Neural progenitor cell (in vitro differentiated cells): Measurements from ENCODE around the gene ARMC9. TPM values are rescaled to one million over a fixed set of nuclear protein-coding genes. Genes with fewer than 3 reads are reported as not detected.
"Not testable (repeated sequence)": the region's sequence is repeated elsewhere in the genome, so short reads cannot be mapped to it uniquely, and the experiment has no call there.

Experiments
- DNase-seq: peaks from one replicate; pipeline ENCODE4 v3.0.0-alpha.2; 2016; ENCODE audit warnings: low spot score
- H2AFZ ChIP-seq: fragments of 200-600 bp; sonication (generic); replicated peaks from 2 replicates; pipeline ENCODE4 v1.6.1; 2016; ENCODE audit warnings: antibody characterized with exemption
- H3F3A ChIP-seq: fragments of 200-600 bp; sonication (generic); 2 replicates; pipeline ENCODE4 v1.6.1; 2016; ENCODE audit warnings: antibody characterized with exemption, low read depth
- H3K27ac ChIP-seq: fragments of 200-600 bp; sonication (generic); 2 replicates; pipeline ENCODE4 v1.5.1; 2016; ENCODE audit warnings: mild to moderate bottlenecking
- H3K27me3 ChIP-seq: fragments of 200-600 bp; sonication (generic); 2 replicates; pipeline ENCODE4 v1.6.1; 2016; ENCODE audit warnings: mild to moderate bottlenecking, moderate library complexity
- H3K36me3 ChIP-seq: fragments of 200-600 bp; sonication (generic); 2 replicates; pipeline ENCODE4 v1.5.1; 2016
- H3K4me1 ChIP-seq: fragments of 200-600 bp; sonication (generic); 2 replicates; pipeline ENCODE4 v1.6.1; 2016; ENCODE audit warnings: mixed run types
- H3K4me2 ChIP-seq: fragments of 200-600 bp; sonication (generic); 2 replicates; pipeline ENCODE4 v1.6.1; 2016
- H3K4me3 ChIP-seq: fragments of 200-600 bp; sonication (generic); 2 replicates; pipeline ENCODE4 v1.5.1; 2016
- H3K79me2 ChIP-seq: fragments of 200-600 bp; sonication (generic); 2 replicates; pipeline ENCODE4 v1.6.1; 2016; ENCODE audit warnings: low read depth
- H3K9ac ChIP-seq: fragments of 200-600 bp; sonication (generic); 2 replicates; pipeline ENCODE4 v1.6.1; 2016
- H3K9me3 ChIP-seq: fragments of 200-600 bp; sonication (generic); 2 replicates; pipeline ENCODE4 v1.5.1; 2016; ENCODE audit warnings: low read depth
- H4K20me1 ChIP-seq: fragments of 200-600 bp; sonication (generic); 2 replicates; pipeline ENCODE4 v1.6.1; 2016; ENCODE audit warnings: low read depth
- H3K27ac Mint-ChIP-seq: 3 replicates; pipeline ENCODE4 v1.8.0; 2021; ENCODE audit warnings: mixed read lengths
- H3K27me3 Mint-ChIP-seq: 2 replicates; pipeline ENCODE4 v1.8.0; 2022; ENCODE audit warnings: low read depth, mild to moderate bottlenecking, inconsistent platforms, moderate library complexity, mixed read lengths; ENCODE audit not compliant: insufficient read depth
- H3K36me3 Mint-ChIP-seq: 3 replicates; pipeline ENCODE4 v1.8.0; 2021; ENCODE audit warnings: mixed read lengths
- H3K4me1 Mint-ChIP-seq: 3 replicates; pipeline ENCODE4 v1.8.0; 2021; ENCODE audit warnings: mixed read lengths
- H3K4me3 Mint-ChIP-seq: 3 replicates; pipeline ENCODE4 v1.8.0; 2021; ENCODE audit warnings: mild to moderate bottlenecking, moderate library complexity, mixed read lengths
- H3K9me3 Mint-ChIP-seq: 3 replicates; pipeline ENCODE4 v1.8.0; 2020; ENCODE audit warnings: mixed read lengths
- CTCF ChIP-seq: fragments of 200-600 bp; sonication (generic); IDR thresholded peaks from 2 replicates; pipeline ENCODE4 v1.5.1; 2017; ENCODE audit warnings: antibody characterized with exemption, mild to moderate bottlenecking
- EZH2 ChIP-seq: fragments of 200-600 bp; sonication (generic); IDR thresholded peaks from 2 replicates; pipeline ENCODE4 v1.6.1; 2017; ENCODE audit warnings: antibody characterized with exemption, mild to moderate bottlenecking, moderate library complexity
- EZH2phosphoT487 ChIP-seq: fragments of 200-600 bp; sonication (generic); IDR thresholded peaks from 2 replicates; pipeline ENCODE4 v1.6.1; 2017; ENCODE audit warnings: antibody characterized with exemption
- total RNA-seq: library from RNA; depleted of rRNA; stranded (reverse); fragments of >200 nt; gene quantifications from 2 replicates; pipeline ENCODE4 v1.2.3, GENCODE V29; 2015; ENCODE audit warnings: low replicate concordance

ARMC9 gene
- total RNA-seq, 1 donor from 2014 or later = 45.8 TPM

DNA sequence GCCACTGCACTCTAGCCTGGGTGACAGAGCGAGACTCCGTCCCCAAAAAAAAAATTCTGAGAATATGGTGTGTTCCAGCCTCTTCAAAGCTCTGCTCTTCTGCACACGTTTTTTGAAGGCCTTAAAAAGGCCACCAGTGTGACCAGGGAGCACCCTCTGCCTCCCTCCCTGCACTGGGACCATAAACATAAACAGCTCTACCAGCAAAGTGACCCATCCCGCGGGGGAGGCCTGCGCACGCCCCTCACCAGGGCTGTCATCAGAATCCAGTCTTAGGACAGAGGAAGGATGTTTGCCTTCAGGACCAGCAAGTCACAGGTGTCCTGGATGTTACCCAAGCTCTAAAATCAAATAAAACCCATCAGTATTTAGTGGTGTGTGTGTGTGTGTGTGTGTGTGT lies 173.9 kb downstream of the ARMC9 start:
- Histone ChIP-seq H3K4me1 (peaks cover 23% of the 10 kb centered on the region), H3K4me3 (no peak overlapping the region), H3K9me3 (no peaks in the 10 kb centered on the region), H3F3A (peaks cover 22% of the 10 kb centered on the region), H4K20me1 (no peaks in the 10 kb centered on the region), H3K79me2 (no peaks in the 10 kb centered on the region), H3K27me3 (peaks cover 6% of the 10 kb centered on the region), H3K27ac (no peak overlapping the region), H2AFZ (no peak overlapping the region), H3K9ac (no peak overlapping the region), H3K36me3 (no peaks in the 10 kb centered on the region), H3K4me2 (no peak overlapping the region)
- no peak overlapping the region for H3K4me3 Mint-ChIP-seq
- TF ChIP-seq EZH2phosphoT487 (no peak), EZH2 (no peak), CTCF (no peak)
- DNase-seq = no peak
- H3K9me3 Mint-ChIP-seq = no peaks in the 10 kb centered on the region
- peaks cover 12% of the 10 kb centered on the region for H3K36me3 Mint-ChIP-seq
- no peak overlapping the region for H3K27ac Mint-ChIP-seq
- no peaks in the 10 kb centered on the region for H3K27me3 Mint-ChIP-seq
- H3K4me1 Mint-ChIP-seq = peaks cover 24% of the 10 kb centered on the region

GRCh38 chr2:231373184-231373583 lies 174.8 kb downstream of the ARMC9 start:
- Mint-ChIP-seq H3K27ac (no peak overlapping the region), H3K4me3 (no peak overlapping the region), H3K9me3 (no peaks in the 10 kb centered on the region), H3K36me3 (peaks cover 10% of the 10 kb centered on the region), H3K27me3 (no peaks in the 10 kb centered on the region), H3K4me1 (peaks cover 24% of the 10 kb centered on the region)
- peaks cover 22% of the 10 kb centered on the region for H3F3A ChIP-seq
- H3K4me3 ChIP-seq = no peak overlapping the region
- H2AFZ ChIP-seq = no peak overlapping the region
- no peak for TF ChIP-seq CTCF
- TF ChIP-seq EZH2 = no peak
- TF ChIP-seq EZH2phosphoT487 = no peak
- H3K27ac ChIP-seq = no peak overlapping the region
- H3K9ac ChIP-seq = no peak overlapping the region
- H3K27me3 ChIP-seq = peaks cover 6% of the 10 kb centered on the region
- no peaks in the 10 kb centered on the region for H3K36me3 ChIP-seq
- no peaks in the 10 kb centered on the region for H4K20me1 ChIP-seq
- H3K4me1 ChIP-seq = peaks cover 23% of the 10 kb centered on the region
- no peak overlapping the region for H3K4me2 ChIP-seq
- H3K9me3 ChIP-seq = no peaks in the 10 kb centered on the region
- no peak for DNase-seq
- no peaks in the 10 kb centered on the region for H3K79me2 ChIP-seq

DNA sequence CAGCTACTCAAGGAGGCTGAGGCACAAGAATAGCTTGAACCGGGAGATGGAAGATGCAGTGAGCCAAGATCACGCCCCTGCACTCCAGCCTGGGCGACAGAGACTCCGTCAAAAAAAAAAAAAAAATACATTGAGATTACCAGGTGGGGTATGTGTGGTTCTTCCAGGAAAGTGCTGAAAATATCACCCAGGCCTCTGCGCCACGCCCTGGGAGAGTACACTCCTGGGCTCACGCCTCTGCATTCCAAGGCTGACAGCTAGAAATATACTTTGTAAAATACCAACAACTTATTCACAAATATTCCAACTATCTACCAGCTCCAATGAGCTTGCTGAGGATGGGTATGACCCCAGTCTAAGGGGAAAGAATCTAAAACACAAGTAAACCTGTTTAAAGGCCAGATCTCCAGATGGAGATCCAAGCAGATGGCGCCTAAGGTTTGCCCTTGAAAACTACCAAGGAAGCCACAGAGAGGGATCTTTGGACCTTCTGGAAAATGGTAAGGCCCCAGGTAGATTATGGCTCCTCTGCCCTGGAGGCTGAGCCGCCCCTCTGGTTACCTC lies 175.4 kb downstream of the ARMC9 start:
- Mint-ChIP-seq H3K27me3 (no peaks in the 10 kb centered on the region), H3K36me3 (peaks cover 8% of the 10 kb centered on the region), H3K9me3 (no peaks in the 10 kb centered on the region), H3K4me3 (no peak overlapping the region), H3K4me1 (peaks cover 26% of the 10 kb centered on the region), H3K27ac (no peak overlapping the region)
- peaks cover 6% of the 10 kb centered on the region for H3K27me3 ChIP-seq
- no peak for TF ChIP-seq EZH2
- H3K9ac ChIP-seq = no peak overlapping the region
- H3F3A ChIP-seq = peaks cover 22% of the 10 kb centered on the region
- no peaks in the 10 kb centered on the region for H4K20me1 ChIP-seq
- H3K4me1 ChIP-seq = peaks cover 23% of the 10 kb centered on the region
- H2AFZ ChIP-seq = no peak overlapping the region
- H3K4me2 ChIP-seq = no peak overlapping the region
- H3K79me2 ChIP-seq = no peaks in the 10 kb centered on the region
- H3K27ac ChIP-seq = no peak overlapping the region
- H3K9me3 ChIP-seq = no peaks in the 10 kb centered on the region
- DNase-seq = no peak
- H3K4me3 ChIP-seq = no peak overlapping the region
- no peaks in the 10 kb centered on the region for H3K36me3 ChIP-seq

- no peak overlapping the region for H3K27ac ChIP-seq
- peaks cover 28% of the 10 kb centered on the region for H3K4me1 Mint-ChIP-seq
Measured at GRCh38 chr2:231374771-231375170, 176.3 kb downstream of the ARMC9 start.

GRCh38 chr2:231375994-231376615 lies 177.7 kb downstream of the ARMC9 start:
- not testable (repeated sequence) for H3K9me3 Mint-ChIP-seq, H3K4me3 ChIP-seq, H3K79me2 ChIP-seq, H2AFZ ChIP-seq, H4K20me1 ChIP-seq, H3K9ac ChIP-seq, H3K27ac ChIP-seq, H3K4me2 ChIP-seq, H3K27me3 Mint-ChIP-seq, H3K9me3 ChIP-seq, H3K36me3 Mint-ChIP-seq, H3K27ac Mint-ChIP-seq, H3K27me3 ChIP-seq, DNase-seq, H3K36me3 ChIP-seq, H3F3A ChIP-seq, H3K4me3 Mint-ChIP-seq
- peaks cover 10% of the 10 kb centered on the region for H3K4me1 ChIP-seq
- H3K4me1 Mint-ChIP-seq = peaks cover 23% of the 10 kb centered on the region

More at GRCh38 chr2:231374771-231375170, 176.3 kb downstream of the ARMC9 start:
- no peaks in the 10 kb centered on the region for H3K79me2 ChIP-seq
- H3K36me3 ChIP-seq = no peaks in the 10 kb centered on the region
- TF ChIP-seq EZH2 = no peak
- TF ChIP-seq CTCF = no peak
- no peak for TF ChIP-seq EZH2phosphoT487
- DNase-seq = no peak
- H4K20me1 ChIP-seq = no peaks in the 10 kb centered on the region
- peak overlapping the region; percentile 13 for H3K4me3 Mint-ChIP-seq
- peaks cover 8% of the 10 kb centered on the region for H3K36me3 Mint-ChIP-seq
- H3K27ac Mint-ChIP-seq = no peak overlapping the region
- H3K9ac ChIP-seq = no peak overlapping the region
- no peak overlapping the region for H3K4me3 ChIP-seq
- H2AFZ ChIP-seq = no peak overlapping the region
- peaks cover 6% of the 10 kb centered on the region for H3K27me3 ChIP-seq
- no peaks in the 10 kb centered on the region for H3K9me3 ChIP-seq
- no peaks in the 10 kb centered on the region for H3K27me3 Mint-ChIP-seq
- peaks cover 2% of the 10 kb centered on the region for H3K9me3 Mint-ChIP-seq
- H3K4me1 ChIP-seq = peaks cover 23% of the 10 kb centered on the region
- no peak overlapping the region for H3K4me2 ChIP-seq
- H3F3A ChIP-seq = peaks cover 21% of the 10 kb centered on the region
